Right kidney (tissue), 1 donor: ENCODE measurements around the gene TTC39B.

Experiments
- DNase-seq: peaks from one replicate; pipeline ENCODE4 v3.0.0-alpha.2; 2016

TTC39B gene

DNA sequence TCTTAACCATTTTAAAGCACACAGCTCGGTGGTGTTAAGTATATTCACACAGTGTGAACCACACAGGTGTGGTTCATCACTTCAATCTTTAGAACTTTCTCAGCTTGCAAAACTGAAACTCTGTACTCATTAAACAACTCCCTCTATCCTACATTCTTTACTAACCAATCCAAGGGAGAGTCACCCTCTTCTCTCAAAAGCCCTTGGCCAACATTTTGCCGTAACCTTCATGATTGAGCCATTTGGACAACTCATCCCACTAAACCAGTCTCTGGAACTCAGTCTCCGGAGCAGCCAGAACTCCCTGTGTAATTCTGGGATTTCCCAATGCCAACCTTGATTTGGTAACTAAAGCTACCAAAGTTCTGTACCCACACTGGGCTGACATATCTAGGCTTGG is 84.7 kb downstream of the TTC39B start:
- no peak for DNase-seq

GRCh38 chr9:15221746-15222145 is 85.3 kb downstream of the TTC39B start:
- DNase-seq, result no peak

DNA sequence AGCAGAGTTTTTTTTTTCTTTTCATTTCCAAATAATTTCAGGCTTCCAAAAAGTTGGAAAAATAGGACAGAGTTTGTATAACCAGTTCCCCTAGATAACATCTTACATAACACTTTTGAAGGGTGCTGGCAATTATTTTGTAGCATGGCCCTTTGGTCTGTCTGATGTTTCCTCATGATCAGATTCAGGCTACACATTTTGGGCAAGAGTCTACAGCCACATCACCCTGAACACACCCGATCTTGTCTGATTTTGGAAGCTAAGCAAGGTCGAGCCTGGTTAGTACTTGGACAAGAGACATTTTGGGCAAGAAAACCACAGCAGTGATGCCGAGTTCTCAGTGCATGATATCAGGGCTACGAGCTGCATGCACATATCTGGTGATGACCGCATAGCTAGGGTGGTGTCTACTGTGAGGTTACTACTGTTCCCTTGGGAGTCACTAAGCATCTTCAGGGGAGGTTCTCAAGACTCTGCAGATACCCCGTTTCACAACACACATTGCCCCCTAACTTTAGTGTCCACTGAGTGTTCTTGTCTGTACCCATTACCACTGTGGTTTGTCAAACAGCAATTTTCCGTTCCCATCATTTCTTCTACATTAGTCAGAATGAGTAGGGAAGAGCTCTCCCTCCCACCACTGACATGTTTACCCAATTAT is 86.2 kb downstream of the TTC39B start:
- no peak for DNase-seq

GRCh38 chr9:15219546-15219945 is 87.5 kb downstream of the TTC39B start:
- DNase-seq, result no peak

DNA sequence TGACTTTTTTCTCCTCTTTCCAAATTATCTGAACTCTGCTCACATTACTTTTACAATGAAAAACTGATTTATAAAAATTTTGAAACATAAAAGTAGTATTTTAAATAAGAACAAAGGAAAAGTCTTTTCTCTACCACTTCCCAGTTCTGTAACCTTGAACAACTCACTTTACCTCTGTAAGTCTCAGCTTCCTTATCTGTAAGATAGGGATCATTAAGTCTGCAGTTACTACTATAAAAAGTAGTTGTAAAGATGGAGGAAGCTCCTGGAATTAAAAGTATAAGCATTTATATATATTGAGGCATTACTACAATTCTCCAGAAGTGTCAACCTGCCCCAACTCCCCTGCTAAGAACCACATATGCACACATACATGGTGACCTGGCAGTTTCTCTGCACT is 88.0 kb downstream of the TTC39B start:
- no peak for DNase-seq

DNA sequence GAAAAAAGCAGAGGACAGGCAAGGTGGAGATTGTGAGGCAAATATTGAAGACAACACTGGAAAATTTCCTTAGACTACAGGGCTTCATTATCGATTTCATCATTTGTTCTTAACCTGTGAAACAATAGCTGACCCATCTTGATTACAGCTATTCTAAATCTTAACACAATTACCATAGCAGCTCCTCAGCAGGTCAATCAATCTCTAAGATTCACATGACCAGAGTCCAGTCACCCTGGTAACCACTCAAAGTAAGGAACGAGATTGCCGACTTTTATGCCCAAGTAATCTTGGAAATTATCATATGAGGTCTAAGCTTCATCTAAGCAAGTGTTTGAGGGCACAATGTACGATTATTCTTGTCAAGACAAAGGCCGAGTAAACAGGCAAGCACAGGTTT is 93.8 kb downstream of the TTC39B start:
- DNase-seq, result no peak

- DNase-seq, result no peak
Measured at GRCh38 chr9:15211815-15212495, 95.1 kb downstream of the TTC39B start.

GRCh38 chr9:15211160-15211814 is 95.7 kb downstream of the TTC39B start:
- peak; percentile 54 for DNase-seq

DNA sequence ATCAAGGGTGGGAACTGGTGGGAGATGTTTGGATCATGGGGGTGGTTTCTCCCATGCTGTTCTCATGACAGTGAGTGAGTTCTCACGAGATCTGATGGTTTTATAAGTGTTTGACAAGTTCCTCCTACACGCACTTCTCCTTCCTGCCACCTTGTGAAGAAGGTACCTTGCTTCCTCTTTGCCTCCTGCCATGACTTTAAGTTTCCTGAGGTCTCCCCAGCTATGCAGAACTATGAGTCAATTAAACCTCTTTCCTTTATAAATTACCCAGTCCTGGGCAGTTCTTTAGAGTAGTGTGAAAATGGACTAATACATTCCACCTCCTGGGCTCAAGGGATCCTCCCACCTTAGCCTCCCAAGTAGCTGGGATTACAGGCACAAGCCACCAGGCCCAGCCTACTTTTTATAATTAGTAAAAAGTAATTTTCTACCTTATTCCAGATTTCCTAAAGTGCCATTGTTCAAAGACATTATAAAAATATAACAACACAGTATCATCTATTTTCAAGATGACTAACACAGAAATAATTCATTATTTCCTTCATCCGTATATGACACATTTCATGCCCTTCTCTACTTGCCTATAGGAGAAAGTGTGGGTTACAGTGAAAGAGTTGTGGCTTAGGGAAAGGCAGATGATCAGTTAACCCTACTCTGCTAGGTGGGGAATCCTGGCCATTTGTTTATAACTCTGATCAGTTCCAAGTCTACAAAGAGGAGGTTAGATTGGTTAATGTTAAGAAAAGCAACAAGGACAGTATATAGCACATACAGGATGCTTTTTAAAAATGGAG is 99.9 kb downstream of the TTC39B start:
- DNase-seq, result no peak

DNA sequence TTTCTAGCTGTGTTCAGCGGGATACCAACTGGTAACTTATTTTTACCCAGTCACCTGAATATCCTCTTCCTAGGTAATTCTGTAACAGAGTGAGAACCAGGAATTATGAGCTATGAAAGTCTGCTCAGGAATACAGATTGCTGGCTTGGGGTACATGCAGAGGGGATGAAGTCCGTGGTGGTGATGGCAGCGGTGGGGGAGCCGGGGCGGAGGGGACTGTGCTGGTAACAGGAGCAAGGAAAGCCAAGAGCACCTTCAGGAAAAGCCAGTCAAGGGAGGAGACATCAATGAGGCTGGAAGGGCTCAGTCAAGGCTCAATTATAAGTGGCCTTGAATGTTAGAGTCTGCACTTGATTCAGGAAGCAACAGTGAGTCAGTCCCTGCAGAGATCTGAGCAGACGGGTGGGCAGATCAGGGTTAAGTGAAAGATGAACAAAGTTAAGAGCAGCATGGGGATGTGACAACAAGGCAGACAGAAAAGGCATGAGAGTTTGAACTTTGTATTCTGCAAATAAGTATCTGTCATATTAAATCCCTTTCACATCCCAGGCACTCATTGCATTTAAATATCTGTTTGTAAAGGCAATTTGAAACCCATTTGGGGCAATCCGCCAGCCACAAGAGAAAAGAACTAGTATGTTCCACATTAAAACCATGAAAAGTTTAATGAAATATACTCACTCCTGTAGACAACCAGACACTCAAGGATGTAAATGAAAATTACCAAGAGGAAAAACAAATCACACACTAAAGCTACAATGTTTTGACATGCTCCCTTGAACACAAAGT is 101.2 kb downstream of the TTC39B start:
- DNase-seq, result no peak

DNA sequence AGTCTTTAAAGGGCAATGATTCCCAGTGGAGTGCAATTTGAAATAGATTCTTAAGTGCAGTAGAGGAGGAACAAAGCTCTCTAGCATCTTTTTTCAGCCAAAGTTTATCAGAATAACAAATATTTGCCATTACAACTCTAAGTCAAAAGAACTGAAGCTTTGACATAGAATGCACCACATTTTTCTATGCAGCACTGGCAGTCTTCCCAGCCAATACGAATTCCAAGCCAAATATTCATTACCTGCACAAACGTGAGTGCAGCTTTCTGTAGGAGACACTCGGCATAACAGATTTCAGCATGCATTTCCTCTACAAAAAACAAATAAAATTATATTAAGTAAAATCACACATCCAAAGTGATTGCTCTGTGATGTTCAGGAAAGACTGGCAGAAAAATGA is 103.4 kb downstream of the TTC39B start:
- no peak for DNase-seq

DNA sequence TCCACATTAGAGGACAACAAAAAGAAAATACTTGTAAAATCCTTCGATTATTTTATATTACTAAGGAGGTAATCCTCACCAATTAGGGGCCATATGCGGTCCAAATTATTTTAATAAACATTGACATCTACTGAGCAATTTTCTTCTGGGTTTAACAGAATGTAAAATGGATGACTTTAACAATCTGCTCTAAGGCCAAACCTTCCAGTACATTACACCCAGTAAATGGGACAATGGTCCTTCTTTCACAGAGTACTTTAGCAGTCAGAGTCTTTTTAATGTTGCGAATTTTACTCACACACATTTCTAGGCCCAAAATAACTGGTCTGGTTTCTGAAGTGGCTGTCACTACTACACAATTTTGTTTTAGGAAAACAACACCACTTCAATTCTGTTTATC is 106.9 kb downstream of the TTC39B start:
- no peak for DNase-seq

GRCh38 chr9:15192856-15193255 is 114.2 kb downstream of the TTC39B start:
- no peak for DNase-seq

GRCh38 chr9:15191378-15191777 is 115.6 kb downstream of the TTC39B start:
- no peak for DNase-seq

- no peak for DNase-seq
Measured at GRCh38 chr9:15189481-15189880, 117.5 kb downstream of the TTC39B start.

DNA sequence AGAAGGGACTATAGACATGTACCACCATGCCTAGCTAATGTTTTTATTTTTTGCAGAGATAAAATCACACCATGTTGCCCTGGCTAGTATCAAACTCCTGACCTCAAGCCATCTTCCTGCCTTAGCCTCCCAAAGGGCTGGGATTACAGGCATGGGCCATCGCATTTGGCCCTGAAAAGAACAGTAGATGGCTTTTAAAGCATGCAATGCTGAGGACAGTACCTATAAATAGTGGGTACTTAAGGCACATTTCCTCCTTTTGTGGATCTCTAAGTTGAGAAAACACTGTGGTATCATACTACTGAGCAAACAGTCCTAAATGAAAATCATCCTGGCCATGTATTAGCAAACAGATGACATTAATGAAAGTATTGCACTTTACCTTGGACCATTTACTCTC is 119.4 kb downstream of the TTC39B start:
- no peak for DNase-seq

DNA sequence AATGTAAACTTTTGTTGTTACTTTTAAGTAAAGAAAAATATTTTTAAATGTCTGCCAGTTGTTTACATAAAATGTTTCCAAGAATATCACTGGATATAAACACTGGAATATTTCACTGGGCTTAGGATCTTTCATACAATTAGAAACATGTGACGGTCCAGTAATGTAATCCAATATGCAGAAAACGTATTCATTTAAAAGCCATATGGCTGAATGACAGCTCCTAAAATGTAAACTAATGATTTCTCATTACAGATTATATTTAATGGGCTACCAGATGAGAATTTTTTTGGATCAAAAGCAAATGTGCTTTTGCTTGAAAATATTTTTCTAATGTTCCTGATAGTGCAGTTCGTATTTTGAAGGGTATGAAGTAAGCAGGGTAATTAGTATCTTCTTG is 124.3 kb downstream of the TTC39B start:
- no peak for DNase-seq

- DNase-seq, result no peak
Measured at GRCh38 chr9:15182101-15182551, 124.9 kb downstream of the TTC39B start.

GRCh38 chr9:15180124-15180523 is 126.9 kb downstream of the TTC39B start:
- no peak for DNase-seq

GRCh38 chr9:15178631-15179030 is 128.4 kb downstream of the TTC39B start:
- DNase-seq, result no peak

GRCh38 chr9:15176836-15177235 is 130.2 kb downstream of the TTC39B start:
- no peak for DNase-seq

DNA sequence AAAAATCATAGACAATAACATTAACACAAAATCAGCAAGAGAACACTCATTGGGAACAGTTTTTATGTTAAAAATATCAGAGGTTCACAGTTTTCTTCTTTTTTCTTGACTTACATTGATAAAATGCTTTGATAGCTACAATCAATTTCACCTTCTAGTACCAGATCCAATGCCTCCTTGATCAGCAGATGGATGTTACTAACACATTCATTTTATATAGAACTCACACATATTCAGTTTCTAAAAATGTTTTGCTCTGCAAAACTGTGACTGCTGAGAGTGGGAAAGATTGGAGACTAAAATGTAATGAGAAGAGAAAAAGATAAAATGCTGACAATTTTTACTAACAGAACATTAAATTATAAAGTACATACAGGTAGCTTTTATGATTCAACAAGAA is 143.1 kb downstream of the TTC39B start:
- no peak for DNase-seq
